K562 (cell line): ENCODE results near the gene TEFM. TPM values are rescaled to one million over a fixed set of nuclear protein-coding genes. Genes with fewer than 3 reads are reported as not detected.

Experiments
- BCOR ChIP-seq: fragments of 450-650 bp; IDR thresholded peaks from 2 replicates; pipeline ENCODE4 v1.6.1; 2016
- DACH1 ChIP-seq: fragments of 450-650 bp; IDR thresholded peaks from 2 replicates; pipeline ENCODE4 v1.6.1; 2018; ENCODE audit not compliant: partially characterized antibody
- DPF2 ChIP-seq: fragments of 450-650 bp; IDR thresholded peaks from 2 replicates; pipeline ENCODE4 v1.6.1; 2016
- HES1 ChIP-seq: fragments of 450-650 bp; IDR thresholded peaks from 2 replicates; pipeline ENCODE4 v1.6.1; 2016; ENCODE audit warnings: low read depth, mild to moderate bottlenecking, moderate library complexity
- HLTF ChIP-seq: fragments of 450-650 bp; IDR thresholded peaks from 2 replicates; pipeline ENCODE4 v1.6.1; 2016
- HNRNPH1 ChIP-seq: fragments of 200-400 bp; formaldehyde crosslinking; optimal IDR thresholded peaks from 2 replicates; pipeline ENCODE3; 2017; ENCODE audit warnings: low read depth, mild to moderate bottlenecking, low read length, moderate library complexity
- JUNB ChIP-seq: fragments of 450-650 bp; formaldehyde crosslinking; conservative IDR thresholded peaks from 2 replicates; pipeline ENCODE4 v1.4.0; 2020; ENCODE audit warnings: mild to moderate bottlenecking
- NCOA2 ChIP-seq, 2 experiments: fragments of 450-650 bp; IDR thresholded peaks; 2 replicates each; pipeline ENCODE4 v1.6.1; 2018; ENCODE audit warnings: mild to moderate bottlenecking in 2 of 2, moderate library complexity in 1 of 2; ENCODE audit not compliant: partially characterized antibody in 2 of 2
- RBM25 ChIP-seq: fragments of 200-400 bp; formaldehyde crosslinking; IDR thresholded peaks from 2 replicates; pipeline ENCODE4 v1.6.1; 2018; ENCODE audit warnings: low read length, low read depth, moderate library complexity; ENCODE audit not compliant: severe bottlenecking
- RNF219 ChIP-seq: fragments of 250-450 bp; sonication (Bioruptor Pico); IDR thresholded peaks from 2 replicates; pipeline ENCODE4 v1.5.0; 2022; ENCODE audit warnings: mild to moderate bottlenecking
- SNRNP70 ChIP-seq: fragments of 200-400 bp; formaldehyde crosslinking; optimal IDR thresholded peaks from 2 replicates; pipeline ENCODE3; 2017; ENCODE audit warnings: low read depth, low read length
- ZFP91 ChIP-seq: sonication (generic); formaldehyde crosslinking; IDR thresholded peaks from 2 replicates; pipeline ENCODE4 v1.8.0; 2022; ENCODE audit warnings: mild to moderate bottlenecking, missing genetic modification reagents
- ZNF347 ChIP-seq: fragments of 450-650 bp; formaldehyde crosslinking; IDR thresholded peaks from 2 replicates; pipeline ENCODE4 v1.4.0; 2020; ENCODE audit warnings: low read depth, mild to moderate bottlenecking, moderate library complexity
- ZNF584 ChIP-seq: fragments of 200-800 bp; sonication (Bioruptor generic); IDR thresholded peaks from 2 replicates; pipeline ENCODE4 v1.6.1; 2016; ENCODE audit warnings: low read depth, mild to moderate bottlenecking, missing genetic modification characterization, missing compliant biosample characterization
- polyA plus RNA-seq, 8 experiments: library from polyadenylated mRNA; depleted of rRNA in 4 of 8; stranded (reverse) in 5 of 8; unstranded in 3 of 8; fragments of >200 nt; fragmentation: Nextera tagmentation in 2 of 8; fragmentation: Illumina TruSeq in 1 of 8; extraction: Ambion mirVana in 2 of 8; extraction: Trizol in 1 of 8; gene quantifications; 2 replicates each; pipeline versions ENCODE4 v1.2.1 to v1.2.3, GENCODE V29; 2011 to 2014; ENCODE audit warnings: inconsistent platforms in 1 of 8, missing spikeins in 1 of 8
- total RNA-seq, 7 experiments: library from RNA; depleted of rRNA in 6 of 7; stranded (reverse); fragments of >200 nt in 6 of 7; fragmentation: Illumina TruSeq in 2 of 7; extraction: Trizol in 2 of 7; gene quantifications; 2 replicates each; pipeline versions ENCODE4 v1.2.1 to v1.2.3, GENCODE V29; 2011 to 2021; ENCODE audit warnings: low replicate concordance in 1 of 7

Gene TEFM
- total and polyA plus RNA-seq, 9 of the 15 experiments (the other 6 are each of a cell fraction or from before 2014, with no cell fraction given) = 12.5 to 60.3 (median 23.3) TPM

- TF ChIP-seq HNRNPH1 (no peak), RNF219 (CRISPR knock-in tag) (no peak), ZNF584 (CRISPR knock-in tag) (no peak; the same call in 1 of the 2 replicates), JUNB (CRISPR knock-in tag) (no peak), BCOR (no peak), HES1 (no peak), ZFP91 (CRISPR knock-in tag) (no peak), DACH1 (peak; percentile 55), NCOA2 (IDR thresholded peaks at IDR 0.05; ENCODE audit: partially characterized antibody in 2 of 2) (no peak), DPF2 (no peak), SNRNP70 (no peak), HLTF (peak; percentile 56; the same call in 1 of the 2 replicates), RBM25 (no peak), ZNF347 (no peak)
Observed at GRCh38 chr17:30906101-30906911, at the start of gene TEFM (continued).
